ENCODE measurements around the gene PWWP2B.

DNA sequence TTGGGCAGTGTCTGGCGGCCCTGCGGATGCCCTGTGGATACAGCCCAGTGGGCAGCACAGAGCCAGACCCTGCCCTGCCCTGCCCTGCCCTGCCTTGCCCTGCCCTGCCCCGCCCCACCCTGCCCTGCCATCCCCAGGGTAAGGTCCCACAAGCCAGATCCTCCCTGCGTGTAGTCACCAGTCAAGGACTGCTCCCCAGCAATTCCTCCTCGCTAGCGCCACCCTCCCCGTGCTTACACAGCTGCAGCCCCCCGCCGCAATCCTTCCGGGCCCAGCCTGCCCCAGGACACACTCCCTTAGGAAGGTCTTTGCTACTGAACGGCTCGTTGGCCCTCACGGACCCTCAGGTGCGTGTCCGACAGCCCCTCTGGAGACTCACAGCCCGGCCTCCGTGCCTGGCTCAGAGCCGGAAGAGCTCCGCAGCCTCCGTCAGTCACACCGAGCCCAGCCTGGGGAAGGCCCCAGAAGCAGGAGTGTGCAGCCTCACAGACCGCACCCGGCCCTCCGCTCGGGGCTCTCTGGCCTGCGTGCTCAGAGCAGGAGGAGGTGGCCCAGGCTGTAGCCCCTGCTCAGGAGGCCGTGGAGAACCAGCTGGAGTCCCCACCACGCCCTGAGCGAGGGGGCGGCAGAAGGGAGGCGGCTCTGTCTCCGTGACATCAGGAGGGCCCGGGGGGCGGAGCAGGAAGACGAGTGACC is 68.3 kb downstream of the PWWP2B start:
- TF ChIP-seq CTCF (conservative IDR thresholded peaks at IDR 0.05; ENCODE audit: low read length) (no peak), EZH2phosphoT487 (IDR thresholded peaks at IDR 0.05; ENCODE audit: borderline replicate concordance) (no peak)

Measured in Loucy (cell line).